H1 (cell line): ENCODE results near the gene SAP30L.

Experiments
- POU5F1 ChIP-seq: IDR thresholded peaks from 2 replicates; pipeline ENCODE4 v1.6.1; 2011; ENCODE audit warnings: low read depth, mild to moderate bottlenecking, low read length, moderate library complexity
- SIRT6 ChIP-seq: IDR thresholded peaks from one replicate; pipeline ENCODE4 v1.7.1; 2012; ENCODE audit warnings: low read length, inconsistent platforms
- SP1 ChIP-seq: IDR thresholded peaks from 2 replicates; pipeline ENCODE4 v1.6.1; 2011; ENCODE audit warnings: low read depth, low read length
- SUZ12 ChIP-seq: fragments of 200-600 bp; sonication (generic); IDR thresholded peaks from 2 replicates; pipeline ENCODE4 v1.6.1; 2012; ENCODE audit warnings: mild to moderate bottlenecking, inconsistent platforms, low read length, moderate library complexity, mixed read lengths
- TF ChIP-seq, protein P1 (sequence below): IDR thresholded peaks from 2 replicates; pipeline ENCODE4 v1.6.1; 2011; ENCODE audit warnings: low read depth, mild to moderate bottlenecking, low read length; ENCODE audit not compliant: insufficient read depth
- TF ChIP-seq, protein P2 (sequence below), 3 experiments: IDR thresholded peaks; 1 replicate in 2 of 3; 2 replicates in 1 of 3; pipeline versions ENCODE4 v1.5.1 to v1.6.1; 2011; ENCODE audit warnings: low read length in 3 of 3, mild to moderate bottlenecking in 3 of 3, inconsistent platforms in 2 of 3, low read depth in 1 of 3, moderate library complexity in 1 of 3; ENCODE audit not compliant: insufficient read depth in 1 of 3; ENCODE audit errors: control extremely low read depth in 1 of 3

DNA sequence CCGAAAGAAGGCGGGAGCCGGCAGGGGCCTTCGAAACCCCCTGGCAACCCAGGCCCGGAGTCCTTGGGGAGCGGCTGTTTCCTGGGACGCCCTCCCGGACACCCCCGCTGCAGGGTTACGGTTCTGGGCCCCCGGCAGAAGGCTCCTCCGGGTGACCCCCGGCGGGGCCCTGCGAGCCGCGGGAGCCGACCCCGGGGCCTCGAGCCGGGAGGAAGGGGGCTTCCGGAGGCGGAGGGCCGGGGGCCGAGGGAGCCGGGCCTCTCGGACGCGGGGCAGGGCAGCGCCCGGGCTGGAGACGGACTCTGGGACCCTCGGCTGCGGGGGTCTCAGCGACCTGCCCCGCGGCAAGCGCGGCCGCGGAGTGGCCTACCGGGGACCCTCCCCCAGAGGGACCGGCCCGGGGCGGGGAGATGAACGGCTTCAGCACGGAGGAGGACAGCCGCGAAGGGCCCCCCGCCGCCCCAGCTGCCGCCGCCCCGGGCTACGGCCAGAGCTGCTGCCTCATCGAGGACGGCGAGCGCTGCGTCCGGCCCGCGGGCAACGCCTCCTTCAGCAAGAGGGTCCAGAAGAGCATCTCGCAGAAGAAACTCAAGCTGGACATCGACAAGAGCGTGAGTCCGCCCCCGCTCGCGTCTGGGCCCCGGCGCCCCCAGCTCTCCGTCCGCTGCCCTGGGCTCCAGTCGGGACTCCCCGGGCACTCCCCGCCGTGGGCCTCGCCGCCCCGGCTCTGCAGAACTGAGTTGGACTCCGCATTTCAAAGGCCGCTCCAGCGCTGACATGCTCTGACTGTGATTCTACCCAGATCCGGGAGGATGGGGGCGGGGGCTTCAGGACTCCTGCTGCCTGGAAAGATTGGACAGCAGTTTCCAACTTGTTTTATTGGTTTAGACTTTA is 645 bp downstream of the SAP30L start:
- TF ChIP-seq, protein P1, sequence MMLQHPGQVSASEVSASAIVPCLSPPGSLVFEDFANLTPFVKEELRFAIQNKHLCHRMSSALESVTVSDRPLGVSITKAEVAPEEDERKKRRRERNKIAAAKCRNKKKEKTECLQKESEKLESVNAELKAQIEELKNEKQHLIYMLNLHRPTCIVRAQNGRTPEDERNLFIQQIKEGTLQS, result no peak
- TF ChIP-seq SP1 (no peak), SUZ12 (peak; percentile 45), POU5F1 (no peak), SIRT6 (no peak)
- TF ChIP-seq, protein P2, sequence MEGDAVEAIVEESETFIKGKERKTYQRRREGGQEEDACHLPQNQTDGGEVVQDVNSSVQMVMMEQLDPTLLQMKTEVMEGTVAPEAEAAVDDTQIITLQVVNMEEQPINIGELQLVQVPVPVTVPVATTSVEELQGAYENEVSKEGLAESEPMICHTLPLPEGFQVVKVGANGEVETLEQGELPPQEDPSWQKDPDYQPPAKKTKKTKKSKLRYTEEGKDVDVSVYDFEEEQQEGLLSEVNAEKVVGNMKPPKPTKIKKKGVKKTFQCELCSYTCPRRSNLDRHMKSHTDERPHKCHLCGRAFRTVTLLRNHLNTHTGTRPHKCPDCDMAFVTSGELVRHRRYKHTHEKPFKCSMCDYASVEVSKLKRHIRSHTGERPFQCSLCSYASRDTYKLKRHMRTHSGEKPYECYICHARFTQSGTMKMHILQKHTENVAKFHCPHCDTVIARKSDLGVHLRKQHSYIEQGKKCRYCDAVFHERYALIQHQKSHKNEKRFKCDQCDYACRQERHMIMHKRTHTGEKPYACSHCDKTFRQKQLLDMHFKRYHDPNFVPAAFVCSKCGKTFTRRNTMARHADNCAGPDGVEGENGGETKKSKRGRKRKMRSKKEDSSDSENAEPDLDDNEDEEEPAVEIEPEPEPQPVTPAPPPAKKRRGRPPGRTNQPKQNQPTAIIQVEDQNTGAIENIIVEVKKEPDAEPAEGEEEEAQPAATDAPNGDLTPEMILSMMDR (IDR thresholded peaks at IDR 0.05; ENCODE audit: control extremely low read depth in 1 of 3, insufficient read depth in 1 of 3, low read depth in 1 of 3, low read length in 3 of 3), result no peak
